HEK293 (cell line): ENCODE data around the gene ADGRB3.
A peak's percentile ranks its signal among the peaks of the same experiment; 100 is the strongest.

Experiments used
- CTCF ChIA-PET: fragments of 350-600 bp; formaldehyde crosslinking; extraction: SDS; loops from one replicate; lab custom pipeline; 2021; ENCODE audit warnings: antibody characterized with exemption; lab: Yijun Ruan, JAX
- POLR2A ChIA-PET: fragments of 300-600 bp; formaldehyde crosslinking; extraction: SDS; loops from one replicate; lab custom pipeline; 2020; ENCODE audit warnings: antibody characterized with exemption, inconsistent platforms; lab: Yijun Ruan, JAX
- H3K27ac ChIP-seq: fragments of 200-500 bp; sonication (Bioruptor generic); 2 replicates; pipeline ENCODE4 v1.5.1; 2014; ENCODE audit warnings: low read depth, low read length, control low read depth, inconsistent platforms; ENCODE audit errors: extremely low read depth
- H3K36me3 ChIP-seq, 2 experiments: fragments of 200-500 bp in 1 of 2; sonication (Bioruptor generic) in 1 of 2; 1 replicate in 1 of 2; 2 replicates in 1 of 2; pipeline ENCODE4 v1.5.1; 2014 to 2017; ENCODE audit warnings: inconsistent platforms in 2 of 2, low read length in 2 of 2; ENCODE audit not compliant: control insufficient read depth in 2 of 2, insufficient read depth in 1 of 2
- H3K4me1 ChIP-seq: fragments of 200-500 bp; sonication (Bioruptor generic); 2 replicates; pipeline ENCODE4 v1.5.1; 2014; ENCODE audit warnings: mild to moderate bottlenecking, low read length, inconsistent platforms; ENCODE audit not compliant: control insufficient read depth, insufficient read depth
- H3K4me3 ChIP-seq: 2 replicates; pipeline ENCODE4 v1.5.1; 2011; ENCODE audit warnings: low read depth, mild to moderate bottlenecking, control low read depth, low read length, moderate library complexity
- H3K9me3 ChIP-seq: fragments of 200-500 bp; sonication (Bioruptor generic); 2 replicates; pipeline ENCODE4 v1.5.1; 2014; ENCODE audit warnings: low read depth, low read length, inconsistent platforms; ENCODE audit not compliant: control insufficient read depth, insufficient read depth
- OSR2 ChIP-seq: fragments of 450-650 bp; formaldehyde crosslinking; IDR thresholded peaks from 2 replicates; pipeline ENCODE4 v1.5.1; 2016; ENCODE audit warnings: missing biosample characterization, missing genetic modification characterization
- REPIN1 ChIP-seq: fragments of 450-650 bp; formaldehyde crosslinking; IDR thresholded peaks from 2 replicates; pipeline ENCODE4 v1.5.1; 2017; ENCODE audit warnings: missing biosample characterization, missing genetic modification characterization, low read depth
- SCRT1 ChIP-seq: fragments of 450-650 bp; formaldehyde crosslinking; IDR thresholded peaks from 2 replicates; pipeline ENCODE4 v1.5.1; 2016; ENCODE audit warnings: missing biosample characterization, missing genetic modification characterization, borderline replicate concordance
- SP2 ChIP-seq: fragments of 450-650 bp; formaldehyde crosslinking; IDR thresholded peaks from 2 replicates; pipeline ENCODE4 v1.5.1; 2016; ENCODE audit warnings: missing biosample characterization, missing genetic modification characterization
- SP7 ChIP-seq: fragments of 450-650 bp; formaldehyde crosslinking; IDR thresholded peaks from 2 replicates; pipeline ENCODE4 v1.5.1; 2016; ENCODE audit warnings: missing biosample characterization, missing genetic modification characterization
- TRIM28 ChIP-seq: IDR thresholded peaks from 2 replicates; pipeline ENCODE4 v1.6.1; 2011; ENCODE audit warnings: low read length, control low read depth, borderline replicate concordance
- ZBTB10 ChIP-seq: fragments of 450-650 bp; formaldehyde crosslinking; IDR thresholded peaks from 2 replicates; pipeline ENCODE4 v1.5.1; 2016; ENCODE audit warnings: missing biosample characterization, missing genetic modification characterization
- ZBTB44 ChIP-seq: fragments of 450-650 bp; IDR thresholded peaks from 2 replicates; pipeline ENCODE4 v1.5.1; 2018; ENCODE audit warnings: missing biosample characterization, mild to moderate bottlenecking, missing genetic modification characterization
- ZNF140 ChIP-seq: fragments of 450-650 bp; formaldehyde crosslinking; IDR thresholded peaks from 2 replicates; pipeline ENCODE4 v1.5.1; 2016; ENCODE audit warnings: missing biosample characterization, missing genetic modification characterization
- ZNF239 ChIP-seq: fragments of 450-650 bp; formaldehyde crosslinking; IDR thresholded peaks from 2 replicates; pipeline ENCODE4 v1.5.1; 2016; ENCODE audit warnings: missing biosample characterization, missing genetic modification characterization
- ZNF335 ChIP-seq: fragments of 450-650 bp; formaldehyde crosslinking; conservative IDR thresholded peaks from 2 replicates; pipeline ENCODE4 v1.5.1; 2016; ENCODE audit warnings: missing biosample characterization, missing genetic modification characterization
- ZNF362 ChIP-seq: fragments of 450-650 bp; formaldehyde crosslinking; IDR thresholded peaks from 2 replicates; pipeline ENCODE4 v1.5.1; 2016; ENCODE audit warnings: missing biosample characterization, missing genetic modification characterization
- ZNF37A ChIP-seq: fragments of 450-650 bp; IDR thresholded peaks from 2 replicates; pipeline ENCODE4 v1.5.1; 2018; ENCODE audit warnings: missing biosample characterization, missing genetic modification characterization
- ZNF473 ChIP-seq: fragments of 450-650 bp; formaldehyde crosslinking; IDR thresholded peaks from 2 replicates; pipeline ENCODE4 v1.5.1; 2017; ENCODE audit warnings: missing biosample characterization, missing genetic modification characterization
- ZNF48 ChIP-seq: fragments of 450-650 bp; formaldehyde crosslinking; IDR thresholded peaks from 2 replicates; pipeline ENCODE4 v1.5.1; 2016; ENCODE audit warnings: missing biosample characterization, missing genetic modification characterization
- ZNF624 ChIP-seq: fragments of 450-650 bp; formaldehyde crosslinking; IDR thresholded peaks from 2 replicates; pipeline ENCODE4 v1.5.1; 2017; ENCODE audit warnings: missing biosample characterization, missing genetic modification characterization
- ZNF626 ChIP-seq: fragments of 450-650 bp; sonication (Bioruptor Pico); formaldehyde crosslinking; IDR thresholded peaks from 2 replicates; pipeline ENCODE4 v1.5.1; 2018; ENCODE audit warnings: missing biosample characterization, missing genetic modification characterization, inconsistent platforms
- ZNF747 ChIP-seq: fragments of 450-650 bp; formaldehyde crosslinking; IDR thresholded peaks from 2 replicates; pipeline ENCODE4 v1.5.1; 2016; ENCODE audit warnings: missing biosample characterization, missing genetic modification characterization
- TF ChIP-seq, protein P1 (sequence below): fragments of 450-650 bp; formaldehyde crosslinking; IDR thresholded peaks from 2 replicates; pipeline ENCODE4 v1.5.1; 2016; ENCODE audit warnings: missing biosample characterization, missing genetic modification characterization, borderline replicate concordance
- TF ChIP-seq, protein P2 (sequence below): fragments of 450-650 bp; formaldehyde crosslinking; IDR thresholded peaks from 2 replicates; pipeline ENCODE4 v1.5.1; 2016; ENCODE audit warnings: missing biosample characterization, missing genetic modification characterization

ADGRB3 gene

DNA sequence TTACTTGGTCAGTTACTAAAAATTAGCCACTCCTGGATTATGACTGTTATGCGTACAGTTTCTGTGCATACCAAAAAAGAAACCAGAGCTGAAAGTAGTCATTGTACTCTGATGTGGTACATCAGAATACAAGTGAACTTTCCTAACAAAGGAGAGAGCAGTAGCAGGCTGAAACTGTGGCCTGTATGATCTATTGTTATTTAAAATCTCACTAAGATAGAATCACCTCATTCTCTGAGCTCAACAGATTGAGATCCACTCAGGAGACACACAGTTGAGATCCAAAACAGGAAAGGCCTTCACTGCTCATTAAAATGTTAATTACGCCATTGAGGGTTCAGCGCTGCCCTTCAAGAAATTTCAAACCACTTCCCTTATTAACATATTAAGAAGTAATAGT, 585.3 kb downstream of the ADGRB3 start (continued):
- TF ChIP-seq SP7 (tag by site-specific recombination), result no peak

DNA sequence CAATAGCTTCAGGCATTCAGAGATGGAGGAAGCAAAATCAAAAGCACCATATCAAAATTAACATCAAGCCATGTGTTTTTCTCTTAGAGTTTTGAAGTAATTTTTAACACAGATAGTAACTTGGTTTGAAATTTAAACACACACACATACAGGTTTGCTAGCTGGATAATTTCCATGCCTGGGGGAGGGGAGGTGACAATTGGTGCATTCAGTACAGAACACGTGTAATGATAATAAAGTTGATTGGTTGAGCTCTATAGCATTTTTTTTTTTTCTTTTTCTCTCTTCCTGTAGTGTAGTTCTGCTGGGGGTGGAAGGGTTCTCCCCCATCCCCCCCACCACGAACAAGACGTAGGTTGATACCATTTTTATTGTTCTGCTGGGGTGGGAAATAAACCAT, 596.9 kb downstream of the ADGRB3 start:
- CTCF ChIA-PET, result no interaction called here
- Histone ChIP-seq H3K36me3 (no peaks in the 10 kb centered on the region), H3K4me1 (no peaks in the 10 kb centered on the region), H3K27ac (no peak overlapping the region), H3K9me3 (no peaks in the 10 kb centered on the region), H3K4me3 (no peak overlapping the region)
- POLR2A ChIA-PET, result no interaction called here
- TF ChIP-seq REPIN1 (tag by site-specific recombination) (no peak), ZNF239 (no peak)

- H3K9me3 ChIP-seq, result no peaks in the 10 kb centered on the region
- CTCF ChIA-PET, result no interaction called here
Observed at GRCh38 chr6:69232496-69232895, 597.4 kb downstream of the ADGRB3 start.

GRCh38 chr6:69232911-69233448, 597.9 kb downstream of the ADGRB3 start:
- CTCF ChIA-PET, result no interaction called here
- no peaks in the 10 kb centered on the region for H3K4me1 ChIP-seq
- no peak overlapping the region for H3K27ac ChIP-seq
- no peaks in the 10 kb centered on the region for H3K9me3 ChIP-seq
- POLR2A ChIA-PET, result no interaction called here
- H3K4me3 ChIP-seq, result no peak overlapping the region
- no peaks in the 10 kb centered on the region for H3K36me3 ChIP-seq
- TF ChIP-seq ZNF473 (tag by site-specific recombination) (no peak), ZBTB44 (tag by site-specific recombination) (0 out of 2 replicates have a peak, but pooled peaks have one; percentile 29), SP2 (no peak), ZNF37A (tag by site-specific recombination) (no peak), ZNF362 (tag by site-specific recombination) (no peak), TRIM28 (no peak), ZNF335 (peak; percentile 36; the same call in 1 of the 2 replicates), ZNF624 (tag by site-specific recombination) (no peak), ZBTB10 (no peak), ZNF140 (tag by site-specific recombination) (no peak), OSR2 (tag by site-specific recombination) (no peak), ZNF747 (no peak)
- TF ChIP-seq, protein P1, sequence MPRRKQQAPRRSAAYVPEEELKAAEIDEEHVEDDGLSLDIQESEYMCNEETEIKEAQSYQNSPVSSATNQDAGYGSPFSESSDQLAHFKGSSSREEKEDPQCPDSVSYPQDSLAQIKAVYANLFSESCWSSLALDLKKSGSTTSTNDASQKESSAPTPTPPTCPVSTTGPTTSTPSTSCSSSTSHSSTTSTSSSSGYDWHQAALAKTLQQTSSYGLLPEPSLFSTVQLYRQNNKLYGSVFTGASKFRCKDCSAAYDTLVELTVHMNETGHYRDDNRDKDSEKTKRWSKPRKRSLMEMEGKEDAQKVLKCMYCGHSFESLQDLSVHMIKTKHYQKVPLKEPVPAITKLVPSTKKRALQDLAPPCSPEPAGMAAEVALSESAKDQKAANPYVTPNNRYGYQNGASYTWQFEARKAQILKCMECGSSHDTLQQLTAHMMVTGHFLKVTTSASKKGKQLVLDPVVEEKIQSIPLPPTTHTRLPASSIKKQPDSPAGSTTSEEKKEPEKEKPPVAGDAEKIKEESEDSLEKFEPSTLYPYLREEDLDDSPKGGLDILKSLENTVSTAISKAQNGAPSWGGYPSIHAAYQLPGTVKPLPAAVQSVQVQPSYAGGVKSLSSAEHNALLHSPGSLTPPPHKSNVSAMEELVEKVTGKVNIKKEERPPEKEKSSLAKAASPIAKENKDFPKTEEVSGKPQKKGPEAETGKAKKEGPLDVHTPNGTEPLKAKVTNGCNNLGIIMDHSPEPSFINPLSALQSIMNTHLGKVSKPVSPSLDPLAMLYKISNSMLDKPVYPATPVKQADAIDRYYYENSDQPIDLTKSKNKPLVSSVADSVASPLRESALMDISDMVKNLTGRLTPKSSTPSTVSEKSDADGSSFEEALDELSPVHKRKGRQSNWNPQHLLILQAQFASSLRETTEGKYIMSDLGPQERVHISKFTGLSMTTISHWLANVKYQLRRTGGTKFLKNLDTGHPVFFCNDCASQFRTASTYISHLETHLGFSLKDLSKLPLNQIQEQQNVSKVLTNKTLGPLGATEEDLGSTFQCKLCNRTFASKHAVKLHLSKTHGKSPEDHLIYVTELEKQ (tag by site-specific recombination), result no peak
- TF ChIP-seq, protein P2, sequence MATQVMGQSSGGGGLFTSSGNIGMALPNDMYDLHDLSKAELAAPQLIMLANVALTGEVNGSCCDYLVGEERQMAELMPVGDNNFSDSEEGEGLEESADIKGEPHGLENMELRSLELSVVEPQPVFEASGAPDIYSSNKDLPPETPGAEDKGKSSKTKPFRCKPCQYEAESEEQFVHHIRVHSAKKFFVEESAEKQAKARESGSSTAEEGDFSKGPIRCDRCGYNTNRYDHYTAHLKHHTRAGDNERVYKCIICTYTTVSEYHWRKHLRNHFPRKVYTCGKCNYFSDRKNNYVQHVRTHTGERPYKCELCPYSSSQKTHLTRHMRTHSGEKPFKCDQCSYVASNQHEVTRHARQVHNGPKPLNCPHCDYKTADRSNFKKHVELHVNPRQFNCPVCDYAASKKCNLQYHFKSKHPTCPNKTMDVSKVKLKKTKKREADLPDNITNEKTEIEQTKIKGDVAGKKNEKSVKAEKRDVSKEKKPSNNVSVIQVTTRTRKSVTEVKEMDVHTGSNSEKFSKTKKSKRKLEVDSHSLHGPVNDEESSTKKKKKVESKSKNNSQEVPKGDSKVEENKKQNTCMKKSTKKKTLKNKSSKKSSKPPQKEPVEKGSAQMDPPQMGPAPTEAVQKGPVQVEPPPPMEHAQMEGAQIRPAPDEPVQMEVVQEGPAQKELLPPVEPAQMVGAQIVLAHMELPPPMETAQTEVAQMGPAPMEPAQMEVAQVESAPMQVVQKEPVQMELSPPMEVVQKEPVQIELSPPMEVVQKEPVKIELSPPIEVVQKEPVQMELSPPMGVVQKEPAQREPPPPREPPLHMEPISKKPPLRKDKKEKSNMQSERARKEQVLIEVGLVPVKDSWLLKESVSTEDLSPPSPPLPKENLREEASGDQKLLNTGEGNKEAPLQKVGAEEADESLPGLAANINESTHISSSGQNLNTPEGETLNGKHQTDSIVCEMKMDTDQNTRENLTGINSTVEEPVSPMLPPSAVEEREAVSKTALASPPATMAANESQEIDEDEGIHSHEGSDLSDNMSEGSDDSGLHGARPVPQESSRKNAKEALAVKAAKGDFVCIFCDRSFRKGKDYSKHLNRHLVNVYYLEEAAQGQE (tag by site-specific recombination), result peak; percentile 99

More at GRCh38 chr6:69232496-69232895, 597.4 kb downstream of the ADGRB3 start:
- POLR2A ChIA-PET, result no interaction called here
- H3K4me1 ChIP-seq, result no peaks in the 10 kb centered on the region
- TF ChIP-seq ZNF48 (no peak), SCRT1 (tag by site-specific recombination) (no peak), ZNF626 (tag by site-specific recombination) (no peak)
- H3K36me3 ChIP-seq, result no peaks in the 10 kb centered on the region
- no peak overlapping the region for H3K4me3 ChIP-seq
- H3K27ac ChIP-seq, result no peak overlapping the region
